Dedifferentiated amniotic fluid mesenchymal stem cell (primary cell): ENCODE results near the gene LTO1.
A peak's percentile ranks its signal among the peaks of the same experiment; 100 is the strongest.
"Not testable (repeated sequence)": the region's sequence is repeated elsewhere in the genome, so short reads cannot be mapped to it uniquely, and the experiment has no call there.

ENCODE experiments used
- DNase-seq: peaks from one replicate; pipeline ENCODE4 v3.0.0-alpha.2; 2016; ENCODE audit errors: extremely low spot score

LTO1 gene

DNA sequence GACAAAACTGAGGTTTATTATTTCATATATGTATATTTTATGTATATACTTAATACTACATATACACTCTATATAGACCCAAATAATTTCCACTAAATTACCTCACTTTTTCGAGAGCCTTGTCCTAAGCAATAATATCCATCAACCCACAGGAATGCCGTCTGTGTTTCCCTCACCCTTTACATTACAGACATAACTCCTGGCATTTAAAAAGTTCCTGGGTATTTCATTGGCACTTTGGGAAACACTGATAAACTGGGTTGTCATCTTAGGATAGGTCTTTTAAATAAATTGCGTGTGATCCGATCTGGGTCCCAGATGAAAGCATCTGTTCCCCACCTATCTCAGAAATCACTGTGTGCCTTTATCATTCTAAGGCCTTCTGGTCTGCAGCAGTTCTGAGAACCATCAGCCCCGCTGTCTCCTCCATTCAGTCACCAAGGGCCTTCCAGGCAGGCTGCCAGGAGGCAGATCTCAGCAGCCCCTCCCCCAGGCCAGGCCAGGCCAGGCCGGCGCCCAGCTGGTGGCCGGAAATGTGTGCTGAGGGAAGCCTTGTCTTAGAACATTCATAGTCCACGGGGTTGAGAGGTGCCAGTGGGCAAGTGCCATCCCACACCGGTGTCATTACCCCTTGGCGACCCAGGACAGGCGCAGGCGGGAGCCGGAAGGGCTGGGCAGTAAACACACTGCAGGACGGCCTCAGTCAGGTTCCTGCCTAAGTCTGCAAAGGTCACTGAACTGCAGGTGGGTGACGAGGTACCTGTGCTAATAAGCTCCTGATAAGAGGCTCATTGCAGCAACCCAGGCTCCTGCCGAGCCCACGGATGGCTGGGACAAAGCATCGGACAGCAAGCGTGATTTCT, 25.4 kb upstream of the LTO1 start:
- DNase-seq, result no peak

- DNase-seq, result no peak
Measured at GRCh38 chr11:69699213-69699612, 24.1 kb upstream of the LTO1 start.

DNA sequence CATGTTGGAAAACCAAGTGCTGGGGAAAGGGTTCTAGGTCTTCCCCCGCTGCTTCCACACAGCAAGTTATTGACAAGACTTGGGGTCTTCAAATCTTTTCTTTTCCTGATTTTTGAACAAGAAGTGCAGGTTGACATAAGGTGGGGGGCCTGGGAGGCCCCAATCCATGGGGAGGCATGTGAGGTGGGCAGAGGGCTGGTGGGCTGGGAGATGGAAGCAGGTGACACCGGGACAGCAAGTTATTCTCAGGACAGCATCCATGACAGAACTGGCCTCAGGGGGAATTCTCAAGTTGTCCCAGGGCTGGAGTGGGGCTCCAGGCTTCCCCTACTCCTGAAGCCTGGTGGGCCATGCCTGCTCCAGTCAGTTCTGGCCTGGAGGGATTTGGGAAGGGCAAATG, 23.2 kb upstream of the LTO1 start:
- no peak for DNase-seq

GRCh38 chr11:69697861-69698260, 22.7 kb upstream of the LTO1 start:
- no peak for DNase-seq

DNA sequence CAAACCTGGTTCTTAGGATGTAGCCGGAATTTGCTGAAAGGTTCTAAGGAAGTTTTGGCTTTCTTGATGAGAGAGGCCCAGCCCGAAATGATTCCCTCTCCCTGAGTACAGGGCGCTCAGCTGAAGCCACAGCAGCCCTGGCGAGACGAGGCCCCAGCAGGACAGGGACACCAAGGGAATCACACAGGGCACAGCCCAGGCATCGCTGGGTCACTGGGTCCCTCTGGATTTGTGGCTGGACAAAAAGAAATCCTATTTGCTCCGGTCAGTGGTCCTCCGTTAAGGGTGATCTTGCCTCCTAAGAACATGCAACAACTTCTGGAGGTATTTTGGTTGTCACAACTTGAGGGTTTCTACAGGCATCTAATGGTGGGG, 22.3 kb upstream of the LTO1 start:
- DNase-seq, result no peak

- DNase-seq, result no peak
Measured at GRCh38 chr11:69696749-69697468, 21.8 kb upstream of the LTO1 start.

- DNase-seq, result not testable (repeated sequence)
Measured at GRCh38 chr11:69695995-69696394, 20.8 kb upstream of the LTO1 start.

DNA sequence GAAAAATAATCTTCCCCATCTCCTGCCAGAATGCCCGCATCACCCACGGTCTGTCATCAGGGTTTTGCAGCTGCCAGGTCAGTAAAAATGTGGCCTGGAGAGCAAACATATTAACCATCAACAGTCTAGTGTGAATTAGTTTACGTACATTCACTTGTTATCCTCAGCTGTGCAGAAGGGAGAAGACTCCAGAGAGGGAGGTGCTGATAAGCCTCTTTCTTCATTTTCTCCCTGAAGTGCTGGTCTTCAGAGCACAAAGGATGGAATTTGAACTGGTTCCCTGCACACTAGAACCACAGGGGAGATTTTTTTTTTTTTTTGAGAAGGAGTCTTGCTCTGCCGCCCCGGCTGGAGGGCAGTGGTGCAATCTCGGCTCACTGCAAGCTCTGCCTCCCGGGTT, 20.4 kb upstream of the LTO1 start:
- no peak for DNase-seq

DNA sequence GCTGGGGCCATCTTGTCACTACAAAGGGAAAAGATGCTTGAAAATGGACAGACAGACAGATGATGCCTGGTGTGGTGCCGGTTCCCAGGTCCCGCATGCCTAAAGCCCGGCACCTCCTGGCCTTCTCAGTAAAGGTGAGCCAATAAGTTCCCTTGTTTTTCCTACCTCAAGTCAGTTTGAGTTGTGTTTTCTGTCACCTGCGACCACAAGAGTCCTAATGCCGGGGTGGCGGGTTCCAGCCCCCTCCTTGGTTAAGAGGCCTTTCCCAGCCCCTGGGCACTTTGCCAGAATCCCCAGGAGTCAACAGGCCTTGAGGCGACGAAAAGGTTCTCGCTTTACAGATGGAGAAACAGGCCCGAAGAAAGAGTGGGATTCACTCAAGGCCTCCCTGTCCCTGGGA, 19.6 kb upstream of the LTO1 start:
- DNase-seq, result no peak

GRCh38 chr11:69692422-69692821, 17.3 kb upstream of the LTO1 start:
- no peak for DNase-seq

DNA sequence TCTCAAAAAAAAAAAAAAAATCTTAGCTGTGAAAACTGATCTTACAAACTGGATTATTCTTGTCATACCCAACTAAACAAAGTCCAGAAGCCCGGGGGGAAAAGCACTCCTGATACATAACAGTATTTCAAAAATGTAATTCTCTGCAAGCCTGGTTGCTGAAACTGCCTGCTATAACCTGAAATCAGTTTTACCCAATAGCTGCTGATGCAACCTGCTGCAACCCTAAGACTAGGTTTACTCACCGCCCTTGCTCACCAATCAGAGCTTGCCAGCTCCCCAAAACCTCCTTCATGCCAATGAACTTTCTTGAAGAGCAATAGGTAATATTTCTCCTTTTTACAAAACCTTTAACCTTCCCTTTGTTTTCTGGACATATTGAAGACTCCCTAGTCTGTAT, 16.3 kb upstream of the LTO1 start:
- DNase-seq, result peak; percentile 23

- DNase-seq, result no peak
Measured at GRCh38 chr11:69689484-69690319, 14.5 kb upstream of the LTO1 start.

GRCh38 chr11:69687969-69688771, 13.0 kb upstream of the LTO1 start:
- not testable (repeated sequence) for DNase-seq

DNA sequence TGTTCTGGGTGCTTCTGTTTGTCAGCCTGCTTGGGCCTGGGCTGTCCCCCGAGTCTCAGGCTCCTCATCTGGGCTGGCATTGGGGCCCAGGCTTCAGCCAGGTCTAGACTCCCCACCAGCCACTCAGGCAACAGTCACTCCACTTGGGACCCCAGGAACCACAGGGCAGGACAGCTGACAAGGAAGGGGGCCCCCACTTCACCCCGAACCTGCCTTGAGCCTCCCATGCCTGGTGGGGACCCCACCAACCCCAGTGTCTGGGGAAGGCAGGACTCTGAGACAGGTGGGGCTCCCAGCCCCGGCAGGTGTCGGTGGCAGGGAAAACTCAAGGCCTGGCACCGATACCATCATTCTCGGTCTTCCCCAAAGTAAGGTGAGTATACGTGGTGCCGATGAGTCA, 11.7 kb upstream of the LTO1 start:
- DNase-seq, result no peak

DNA sequence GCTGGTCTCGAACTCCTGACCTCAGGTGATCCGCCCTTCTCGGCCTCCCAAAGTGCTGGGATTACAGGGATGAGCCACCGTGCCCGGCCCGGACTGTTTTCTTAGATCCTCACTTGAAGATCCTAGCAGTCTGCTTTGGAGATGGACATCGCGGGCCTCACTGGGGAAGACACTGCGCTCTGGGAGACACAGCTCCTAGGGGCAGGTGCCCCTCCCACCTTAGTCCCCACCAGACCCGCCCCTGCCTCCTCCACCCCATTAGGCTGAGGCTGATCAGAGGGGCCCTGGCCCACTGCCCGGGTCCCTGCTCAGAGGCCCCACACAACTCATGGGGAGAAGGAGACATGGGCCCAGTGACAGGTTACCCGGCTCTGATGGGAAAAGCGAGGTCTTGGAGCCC, 11.3 kb upstream of the LTO1 start:
- no peak for DNase-seq

DNA sequence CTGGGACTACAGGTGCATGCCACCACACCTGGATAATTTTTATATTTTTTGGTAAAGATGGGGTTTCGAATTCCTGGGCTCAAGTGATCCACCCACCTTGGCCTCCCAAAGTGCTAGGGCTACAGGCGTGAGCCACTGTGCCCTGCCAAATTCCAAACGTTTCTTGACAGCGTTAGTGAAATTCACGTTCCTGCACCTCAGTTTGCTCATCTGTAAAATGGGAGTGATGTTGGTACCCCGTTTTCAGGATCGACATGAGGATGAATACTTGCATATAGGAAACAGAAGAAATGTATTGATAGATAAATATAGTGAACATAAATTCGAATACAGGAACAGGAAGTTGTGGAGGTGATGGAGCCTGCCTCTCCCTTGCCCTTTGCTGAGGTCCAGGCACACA, 10.2 kb upstream of the LTO1 start:
- DNase-seq, result no peak

DNA sequence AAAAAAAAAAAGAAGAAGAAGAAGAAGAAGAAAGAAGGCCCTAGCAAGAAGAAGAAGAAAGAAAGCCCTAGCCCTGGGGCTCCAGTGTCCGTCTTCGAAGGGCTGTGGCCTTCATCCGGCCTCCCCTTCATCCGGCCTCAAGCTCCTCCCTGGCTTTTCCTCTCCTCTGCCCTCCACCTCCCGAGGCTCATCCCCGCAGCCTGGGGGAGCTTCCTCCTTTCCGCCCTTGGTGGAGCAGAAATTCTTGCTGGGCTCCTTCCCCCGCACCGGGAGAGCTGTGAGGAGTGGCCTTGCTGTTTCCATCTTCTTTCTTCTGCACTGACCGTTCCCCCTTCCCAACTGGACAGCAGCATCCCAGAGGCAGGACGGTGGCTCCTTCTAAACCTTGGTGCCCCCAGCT, 9.5 kb upstream of the LTO1 start:
- DNase-seq, result no peak

DNA sequence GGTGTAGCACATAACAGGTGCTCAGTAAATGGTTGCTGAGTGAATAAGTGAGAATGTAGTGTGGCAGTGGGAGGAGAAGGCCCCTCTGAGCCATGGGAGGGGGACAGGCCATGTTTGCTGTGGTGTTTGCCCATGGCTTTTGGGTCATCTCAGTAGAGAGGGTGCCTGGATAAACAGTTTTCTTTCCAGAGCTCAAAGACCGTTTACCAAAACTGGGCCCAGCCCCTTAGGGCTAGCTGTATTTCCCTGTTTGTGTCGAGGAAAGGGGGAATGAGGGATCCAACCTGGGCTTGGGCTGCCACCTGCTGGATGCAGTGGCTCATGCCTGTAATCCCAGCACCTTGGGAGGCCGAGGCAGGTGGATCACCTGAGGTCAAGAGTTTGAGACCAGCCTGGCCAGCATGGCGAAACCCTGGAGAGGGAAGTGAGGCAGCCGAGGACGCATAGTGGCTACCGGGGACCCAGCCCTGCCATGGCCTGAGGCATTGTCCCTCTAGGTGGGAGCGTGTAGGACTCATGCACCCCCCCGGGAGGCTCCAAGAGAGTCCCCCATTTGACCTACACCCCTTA, 8.7 kb upstream of the LTO1 start:
- no peak for DNase-seq

GRCh38 chr11:69682681-69683326, 7.7 kb upstream of the LTO1 start:
- DNase-seq, result no peak

DNA sequence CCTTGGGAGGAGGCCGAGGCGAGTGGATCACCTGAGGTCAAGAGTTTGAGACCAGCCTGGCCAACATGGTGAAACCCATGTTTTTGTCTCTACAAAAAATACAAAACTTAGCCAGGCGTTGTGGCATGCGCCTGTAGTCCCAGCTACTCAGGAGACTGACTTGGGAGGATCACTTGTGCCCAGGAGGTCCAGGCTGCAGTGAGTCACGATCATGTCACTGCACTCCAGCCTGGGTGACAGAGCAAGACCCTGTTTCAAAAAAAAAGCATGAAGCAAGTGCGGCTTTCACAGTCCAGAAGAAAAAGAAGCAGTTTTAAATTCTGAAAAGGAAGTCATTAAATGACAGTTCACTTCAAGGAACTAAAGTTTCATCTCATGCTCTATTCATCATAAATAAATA, 7.1 kb upstream of the LTO1 start:
- no peak for DNase-seq

- no peak for DNase-seq
Measured at GRCh38 chr11:69680688-69681087, 5.5 kb upstream of the LTO1 start.
